ENCODE results near the gene DCUN1D3.

DCUN1D3 gene

GRCh38 chr16:20889625-20890275 lies 10.4 kb downstream of the DCUN1D3 start:
- Histone ChIP-seq H3K4me3 (ENCODE audit: low read length) (no peak overlapping the region), H3K4me1 (ENCODE audit: control insufficient read depth, insufficient read depth, low read length) (no peaks in the 10 kb centered on the region), H3K27ac (ENCODE audit: low read length) (no peak overlapping the region), H3K27me3 (ENCODE audit: control insufficient read depth, insufficient read depth, low read length) (no peaks in the 10 kb centered on the region), H3K36me3 (ENCODE audit: control insufficient read depth, insufficient read depth, low read length) (no peaks in the 10 kb centered on the region), H3K9me3 (ENCODE audit: control insufficient read depth, insufficient read depth, low read length) (no peaks in the 10 kb centered on the region)
- WGBS (ENCODE audit: insufficient coverage, insufficient read length), result no CpG with 5 or more reads among the region's 4 CpGs
- DNase-seq (ENCODE audit: low read depth, low spot score), result no peak

GRCh38 chr16:20887207-20887606 lies 13.0 kb downstream of the DCUN1D3 start:
- Histone ChIP-seq H3K27me3 (ENCODE audit: control insufficient read depth, insufficient read depth, low read length) (no peaks in the 10 kb centered on the region), H3K36me3 (ENCODE audit: control insufficient read depth, insufficient read depth, low read length) (no peaks in the 10 kb centered on the region), H3K27ac (ENCODE audit: low read length) (no peak overlapping the region), H3K9me3 (ENCODE audit: control insufficient read depth, insufficient read depth, low read length) (no peaks in the 10 kb centered on the region), H3K4me1 (ENCODE audit: control insufficient read depth, insufficient read depth, low read length) (0 out of 2 replicates have a peak, but pooled peaks cover 1% of the 10 kb centered on the region), H3K4me3 (ENCODE audit: low read length) (no peak overlapping the region)
- DNase-seq (ENCODE audit: low read depth, low spot score), result no peak
- no CpG with 5 or more reads among the region's 1 CpG for WGBS (ENCODE audit: insufficient coverage, insufficient read length)

GRCh38 chr16:20886320-20886719 lies 13.8 kb downstream of the DCUN1D3 start:
- no peaks in the 10 kb centered on the region for H3K27me3 ChIP-seq (ENCODE audit: control insufficient read depth, insufficient read depth, low read length)
- no peak for DNase-seq (ENCODE audit: low read depth, low spot score)
- H3K36me3 ChIP-seq (ENCODE audit: control insufficient read depth, insufficient read depth, low read length), result no peaks in the 10 kb centered on the region
- no peaks in the 10 kb centered on the region for H3K9me3 ChIP-seq (ENCODE audit: control insufficient read depth, insufficient read depth, low read length)
- no CpG with 5 or more reads among the region's 1 CpG for WGBS (ENCODE audit: insufficient coverage, insufficient read length)
- H3K4me1 ChIP-seq (ENCODE audit: control insufficient read depth, insufficient read depth, low read length), result 0 out of 2 replicates have a peak, but pooled peaks cover 1% of the 10 kb centered on the region
- H3K4me3 ChIP-seq (ENCODE audit: low read length), result no peak overlapping the region
- H3K27ac ChIP-seq (ENCODE audit: low read length), result no peak overlapping the region

GRCh38 chr16:20884240-20884556 lies 16.0 kb downstream of the DCUN1D3 start:
- no peaks in the 10 kb centered on the region for H3K27me3 ChIP-seq (ENCODE audit: control insufficient read depth, insufficient read depth, low read length)
- no peaks in the 10 kb centered on the region for H3K9me3 ChIP-seq (ENCODE audit: control insufficient read depth, insufficient read depth, low read length)
- 0 out of 2 replicates have a peak, but pooled peaks cover 1% of the 10 kb centered on the region for H3K4me1 ChIP-seq (ENCODE audit: control insufficient read depth, insufficient read depth, low read length)
- no CpG with 5 or more reads among the region's 1 CpG for WGBS (ENCODE audit: insufficient coverage, insufficient read length)
- H3K27ac ChIP-seq (ENCODE audit: low read length), result no peak overlapping the region
- DNase-seq (ENCODE audit: low read depth, low spot score), result no peak
- no peaks in the 10 kb centered on the region for H3K36me3 ChIP-seq (ENCODE audit: control insufficient read depth, insufficient read depth, low read length)
- H3K4me3 ChIP-seq (ENCODE audit: low read length), result no peak overlapping the region

GRCh38 chr16:20883554-20884239 lies 16.5 kb downstream of the DCUN1D3 start:
- no peaks in the 10 kb centered on the region for H3K9me3 ChIP-seq (ENCODE audit: control insufficient read depth, insufficient read depth, low read length)
- H3K27ac ChIP-seq (ENCODE audit: low read length), result no peak overlapping the region
- H3K4me1 ChIP-seq (ENCODE audit: control insufficient read depth, insufficient read depth, low read length), result 0 out of 2 replicates have a peak, but pooled peaks cover 1% of the 10 kb centered on the region
- H3K36me3 ChIP-seq (ENCODE audit: control insufficient read depth, insufficient read depth, low read length), result no peaks in the 10 kb centered on the region
- no peak overlapping the region for H3K4me3 ChIP-seq (ENCODE audit: low read length)
- H3K27me3 ChIP-seq (ENCODE audit: control insufficient read depth, insufficient read depth, low read length), result no peaks in the 10 kb centered on the region
- DNase-seq (ENCODE audit: low read depth, low spot score), result no peak
- no CpG with 5 or more reads among the region's 5 CpGs for WGBS (ENCODE audit: insufficient coverage, insufficient read length)

- Histone ChIP-seq H3K4me3 (ENCODE audit: low read length) (no peak overlapping the region), H3K4me1 (ENCODE audit: control insufficient read depth, insufficient read depth, low read length) (0 out of 2 replicates have a peak, but pooled peaks cover 1% of the 10 kb centered on the region), H3K36me3 (ENCODE audit: control insufficient read depth, insufficient read depth, low read length) (no peaks in the 10 kb centered on the region), H3K27ac (ENCODE audit: low read length) (no peak overlapping the region), H3K9me3 (ENCODE audit: control insufficient read depth, insufficient read depth, low read length) (no peaks in the 10 kb centered on the region), H3K27me3 (ENCODE audit: control insufficient read depth, insufficient read depth, low read length) (no peaks in the 10 kb centered on the region)
- DNase-seq (ENCODE audit: low read depth, low spot score), result no peak
- WGBS (ENCODE audit: insufficient coverage, insufficient read length), result no CpG with 5 or more reads among the region's 6 CpGs
These were observed 18.7 kb downstream of the DCUN1D3 start for GRCh38 chr16:20881503-20881878.

- no peaks in the 10 kb centered on the region for H3K27me3 ChIP-seq (ENCODE audit: control insufficient read depth, insufficient read depth, low read length)
- no peak overlapping the region for H3K4me3 ChIP-seq (ENCODE audit: low read length)
- no peaks in the 10 kb centered on the region for H3K9me3 ChIP-seq (ENCODE audit: control insufficient read depth, insufficient read depth, low read length)
- H3K4me1 ChIP-seq (ENCODE audit: control insufficient read depth, insufficient read depth, low read length), result 0 out of 2 replicates have a peak, but pooled peaks cover 1% of the 10 kb centered on the region
- WGBS (ENCODE audit: insufficient coverage, insufficient read length), result no CpG with 5 or more reads among the region's 3 CpGs
- H3K36me3 ChIP-seq (ENCODE audit: control insufficient read depth, insufficient read depth, low read length), result no peaks in the 10 kb centered on the region
- DNase-seq (ENCODE audit: low read depth, low spot score), result no peak
- no peak overlapping the region for H3K27ac ChIP-seq (ENCODE audit: low read length)
These were observed 19.2 kb downstream of the DCUN1D3 start for GRCh38 chr16:20880867-20881502.

GRCh38 chr16:20879175-20880040 lies 20.8 kb downstream of the DCUN1D3 start:
- H3K36me3 ChIP-seq (ENCODE audit: control insufficient read depth, insufficient read depth, low read length), result no peaks in the 10 kb centered on the region
- no peak overlapping the region for H3K27ac ChIP-seq (ENCODE audit: low read length)
- H3K4me3 ChIP-seq (ENCODE audit: low read length), result no peak overlapping the region
- no CpG with 5 or more reads among the region's 7 CpGs for WGBS (ENCODE audit: insufficient coverage, insufficient read length)
- 0 out of 2 replicates have a peak, but pooled peaks cover under 1% of the 10 kb centered on the region for H3K4me1 ChIP-seq (ENCODE audit: control insufficient read depth, insufficient read depth, low read length)
- H3K9me3 ChIP-seq (ENCODE audit: control insufficient read depth, insufficient read depth, low read length), result no peaks in the 10 kb centered on the region
- no peak for DNase-seq (ENCODE audit: low read depth, low spot score)
- no peaks in the 10 kb centered on the region for H3K27me3 ChIP-seq (ENCODE audit: control insufficient read depth, insufficient read depth, low read length)

GRCh38 chr16:20878682-20879147 lies 21.4 kb downstream of the DCUN1D3 start:
- Histone ChIP-seq H3K27me3 (ENCODE audit: control insufficient read depth, insufficient read depth, low read length) (no peaks in the 10 kb centered on the region), H3K36me3 (ENCODE audit: control insufficient read depth, insufficient read depth, low read length) (no peaks in the 10 kb centered on the region), H3K4me1 (ENCODE audit: control insufficient read depth, insufficient read depth, low read length) (no peaks in the 10 kb centered on the region), H3K4me3 (ENCODE audit: low read length) (no peak overlapping the region), H3K9me3 (ENCODE audit: control insufficient read depth, insufficient read depth, low read length) (no peaks in the 10 kb centered on the region), H3K27ac (ENCODE audit: low read length) (no peak overlapping the region)
- no CpG with 5 or more reads among the region's 5 CpGs for WGBS (ENCODE audit: insufficient coverage, insufficient read length)
- no peak for DNase-seq (ENCODE audit: low read depth, low spot score)

GRCh38 chr16:20875355-20875650 lies 24.9 kb downstream of the DCUN1D3 start:
- H3K36me3 ChIP-seq (ENCODE audit: control insufficient read depth, insufficient read depth, low read length), result no peaks in the 10 kb centered on the region
- no CpG with 5 or more reads among the region's 1 CpG for WGBS (ENCODE audit: insufficient coverage, insufficient read length)
- no peak for DNase-seq (ENCODE audit: low read depth, low spot score)
- no peaks in the 10 kb centered on the region for H3K27me3 ChIP-seq (ENCODE audit: control insufficient read depth, insufficient read depth, low read length)
- no peak overlapping the region for H3K4me3 ChIP-seq (ENCODE audit: low read length)
- no peaks in the 10 kb centered on the region for H3K4me1 ChIP-seq (ENCODE audit: control insufficient read depth, insufficient read depth, low read length)
- H3K27ac ChIP-seq (ENCODE audit: low read length), result no peak overlapping the region
- no peaks in the 10 kb centered on the region for H3K9me3 ChIP-seq (ENCODE audit: control insufficient read depth, insufficient read depth, low read length)
